ENCODE data around the gene AXDND1.

AXDND1 gene

GRCh38 chr1:179601093-179601492 is 235.3 kb downstream of the AXDND1 start:
- CTCF ChIA-PET: no interaction called here
- no peak for DNase-seq (ENCODE audit: low read depth, low spot score)
- H3K4me3 ChIP-seq (ENCODE audit: low read depth, low read length): no peak overlapping the region
- TF ChIP-seq, protein P1, sequence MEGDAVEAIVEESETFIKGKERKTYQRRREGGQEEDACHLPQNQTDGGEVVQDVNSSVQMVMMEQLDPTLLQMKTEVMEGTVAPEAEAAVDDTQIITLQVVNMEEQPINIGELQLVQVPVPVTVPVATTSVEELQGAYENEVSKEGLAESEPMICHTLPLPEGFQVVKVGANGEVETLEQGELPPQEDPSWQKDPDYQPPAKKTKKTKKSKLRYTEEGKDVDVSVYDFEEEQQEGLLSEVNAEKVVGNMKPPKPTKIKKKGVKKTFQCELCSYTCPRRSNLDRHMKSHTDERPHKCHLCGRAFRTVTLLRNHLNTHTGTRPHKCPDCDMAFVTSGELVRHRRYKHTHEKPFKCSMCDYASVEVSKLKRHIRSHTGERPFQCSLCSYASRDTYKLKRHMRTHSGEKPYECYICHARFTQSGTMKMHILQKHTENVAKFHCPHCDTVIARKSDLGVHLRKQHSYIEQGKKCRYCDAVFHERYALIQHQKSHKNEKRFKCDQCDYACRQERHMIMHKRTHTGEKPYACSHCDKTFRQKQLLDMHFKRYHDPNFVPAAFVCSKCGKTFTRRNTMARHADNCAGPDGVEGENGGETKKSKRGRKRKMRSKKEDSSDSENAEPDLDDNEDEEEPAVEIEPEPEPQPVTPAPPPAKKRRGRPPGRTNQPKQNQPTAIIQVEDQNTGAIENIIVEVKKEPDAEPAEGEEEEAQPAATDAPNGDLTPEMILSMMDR (IDR thresholded peaks at IDR 0.05; ENCODE audit: insufficient read depth, low read length, missing control alignments): no peak
- POLR2A ChIA-PET: no interaction called here
